Suppressor macrophage treated with lipopolysaccharide for 1 hour (primary cell): ENCODE results near the gene AHSA1.
A peak's percentile ranks its signal among the peaks of the same experiment; 100 is the strongest.

ENCODE experiments used
- DNase-seq, 3 donors: peaks; one replicate each; pipeline ENCODE4 v3.0.0-alpha.2; 2020 to 2022

The AHSA1 gene

DNA sequence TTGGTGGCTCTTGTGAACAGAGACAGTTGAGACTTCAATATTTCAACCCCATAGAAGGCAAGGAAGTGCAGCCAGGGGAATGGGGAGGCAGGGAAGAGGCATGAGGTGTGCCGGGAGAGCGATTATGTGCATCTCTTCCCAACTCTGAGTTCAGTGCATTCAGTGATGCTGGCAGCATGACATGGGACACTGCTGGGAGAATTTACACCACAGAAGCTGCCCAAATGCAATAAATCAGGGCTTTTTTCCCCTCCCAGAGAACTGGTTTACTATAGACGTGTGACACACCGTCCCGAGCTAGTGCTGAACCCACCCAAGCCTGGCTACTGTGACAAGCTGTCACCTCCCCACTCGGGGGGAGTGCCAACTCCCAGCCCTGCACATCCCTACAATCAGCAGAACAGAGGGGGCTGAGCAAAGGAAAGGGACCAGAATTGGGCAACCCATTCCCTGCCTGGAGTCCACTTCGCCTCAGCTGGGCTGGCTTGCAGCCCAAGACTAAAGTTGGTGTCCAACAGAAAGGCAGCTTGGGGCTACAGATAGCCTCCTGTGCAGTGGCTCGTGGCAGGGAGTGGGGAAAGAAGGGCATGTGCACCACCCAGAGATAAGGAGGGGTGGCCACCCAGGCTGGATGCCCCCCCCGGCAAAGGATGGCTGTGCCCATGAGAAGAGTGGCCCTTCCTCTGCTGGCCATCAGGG is 16.7 kb downstream of the AHSA1 start:
- DNase-seq = no peak

DNA sequence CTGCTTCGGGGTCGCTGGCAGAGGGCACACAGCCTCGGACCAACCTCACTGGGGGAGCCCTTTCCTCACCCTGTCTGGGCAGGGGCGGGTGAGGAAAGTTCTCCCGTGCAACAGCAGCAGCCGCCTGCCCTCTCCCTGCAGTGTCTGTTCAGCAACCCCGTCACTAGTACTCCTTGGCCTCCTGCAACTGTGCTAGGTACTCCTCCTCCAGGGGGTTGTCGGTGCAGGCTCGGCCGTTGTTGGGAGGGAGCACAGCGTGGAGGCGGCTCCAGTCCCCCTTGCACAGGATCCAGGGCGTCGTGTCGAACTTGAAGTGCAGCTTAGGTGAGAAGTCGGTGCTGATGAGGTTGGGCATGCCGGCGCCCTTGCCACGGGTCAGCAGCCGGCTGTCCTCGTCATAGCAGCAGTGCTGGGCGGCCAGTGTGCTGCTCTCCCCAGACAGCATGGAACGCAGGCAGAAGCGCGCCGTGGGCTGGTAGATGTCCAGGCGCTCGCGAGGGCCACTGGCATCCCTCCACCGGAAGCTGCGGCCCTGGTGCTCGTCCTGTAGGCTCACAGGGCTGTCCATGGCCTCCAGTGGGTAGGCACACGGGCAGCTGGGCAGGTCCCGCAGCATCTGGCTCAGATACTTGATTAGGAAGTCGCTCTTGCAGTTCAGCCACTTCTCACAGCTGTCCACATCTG is 17.7 kb downstream of the AHSA1 start:
- DNase-seq = no peak

DNA sequence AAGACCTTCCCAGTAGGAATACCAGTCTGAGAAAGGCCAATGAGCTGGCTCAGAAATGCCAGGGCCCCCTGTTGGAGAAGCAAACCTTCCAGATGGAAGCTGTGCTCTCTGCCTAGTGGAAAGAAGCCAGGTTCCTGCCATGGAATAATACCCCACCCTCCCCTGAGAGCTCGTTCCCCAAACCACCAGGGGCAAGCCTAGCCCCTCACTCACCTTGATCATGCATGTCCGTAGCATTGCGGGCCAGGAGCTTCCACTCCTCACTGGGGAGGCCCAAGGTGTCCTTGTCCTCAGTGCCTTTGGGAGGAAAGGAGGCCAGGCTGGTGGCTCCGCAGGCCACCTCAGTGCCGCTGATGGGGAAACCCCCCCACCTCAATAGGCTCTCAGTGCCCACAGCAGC is 20.1 kb downstream of the AHSA1 start:
- DNase-seq = no peak

DNA sequence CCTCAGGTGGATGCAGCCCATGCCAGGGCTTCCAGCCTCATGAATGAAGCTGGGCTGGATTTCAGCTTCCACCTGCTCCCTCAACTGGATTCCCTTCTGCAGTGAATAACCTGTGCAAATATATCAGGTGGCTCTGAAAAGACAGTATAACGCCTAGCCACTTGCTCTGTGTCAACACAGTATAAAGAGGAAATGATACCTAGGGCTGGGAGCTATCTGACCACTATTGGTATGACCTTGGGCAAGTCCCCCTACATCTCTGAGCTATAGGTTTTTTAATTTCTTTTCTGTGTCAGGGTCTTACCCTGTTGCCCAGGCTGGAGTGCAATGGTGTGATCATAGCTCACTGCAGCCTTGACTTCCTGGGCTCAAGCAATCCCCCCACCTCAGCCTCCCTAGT is 20.9 kb downstream of the AHSA1 start:
- DNase-seq = no peak

DNA sequence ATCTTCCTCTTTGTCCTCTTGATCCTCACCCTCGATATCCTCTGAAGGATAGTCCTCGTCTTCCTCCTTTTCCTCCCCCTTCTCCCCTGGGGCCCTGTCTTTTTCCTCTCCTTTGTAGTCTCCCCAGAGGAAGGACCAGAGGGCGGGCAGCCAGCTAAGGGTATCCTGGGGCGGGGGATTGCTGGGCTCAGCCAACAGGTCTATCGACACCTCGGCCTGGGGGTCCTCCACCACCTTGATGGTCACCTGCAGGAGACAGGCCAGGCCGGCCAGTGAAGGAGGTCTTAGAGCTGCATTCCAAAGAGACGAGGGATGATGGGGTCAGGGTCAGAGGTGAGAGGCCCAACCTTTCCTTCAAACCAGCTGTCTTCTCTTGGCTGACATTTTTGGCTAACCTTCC is 24.5 kb downstream of the AHSA1 start:
- DNase-seq = no peak

DNA sequence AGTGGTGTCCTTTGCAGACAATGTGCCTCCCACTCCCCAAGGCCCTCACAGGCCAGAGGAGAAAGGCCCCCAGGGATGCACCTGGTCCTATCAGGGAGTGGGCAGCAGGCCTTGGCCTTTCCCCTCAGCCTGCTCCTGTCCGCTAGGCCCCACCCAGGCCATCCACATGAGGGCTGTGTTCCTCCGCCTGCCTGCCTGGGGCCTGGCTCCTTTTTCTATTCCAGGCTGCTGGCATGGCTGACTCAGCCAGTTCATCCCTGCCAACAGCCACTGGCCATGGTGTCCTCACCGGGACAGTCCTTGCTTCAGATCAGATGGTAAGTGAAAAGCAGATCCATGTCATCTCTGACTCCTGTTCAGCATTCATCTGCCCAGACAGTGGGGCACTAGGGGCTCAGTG is 27.4 kb downstream of the AHSA1 start:
- no peak for DNase-seq

DNA sequence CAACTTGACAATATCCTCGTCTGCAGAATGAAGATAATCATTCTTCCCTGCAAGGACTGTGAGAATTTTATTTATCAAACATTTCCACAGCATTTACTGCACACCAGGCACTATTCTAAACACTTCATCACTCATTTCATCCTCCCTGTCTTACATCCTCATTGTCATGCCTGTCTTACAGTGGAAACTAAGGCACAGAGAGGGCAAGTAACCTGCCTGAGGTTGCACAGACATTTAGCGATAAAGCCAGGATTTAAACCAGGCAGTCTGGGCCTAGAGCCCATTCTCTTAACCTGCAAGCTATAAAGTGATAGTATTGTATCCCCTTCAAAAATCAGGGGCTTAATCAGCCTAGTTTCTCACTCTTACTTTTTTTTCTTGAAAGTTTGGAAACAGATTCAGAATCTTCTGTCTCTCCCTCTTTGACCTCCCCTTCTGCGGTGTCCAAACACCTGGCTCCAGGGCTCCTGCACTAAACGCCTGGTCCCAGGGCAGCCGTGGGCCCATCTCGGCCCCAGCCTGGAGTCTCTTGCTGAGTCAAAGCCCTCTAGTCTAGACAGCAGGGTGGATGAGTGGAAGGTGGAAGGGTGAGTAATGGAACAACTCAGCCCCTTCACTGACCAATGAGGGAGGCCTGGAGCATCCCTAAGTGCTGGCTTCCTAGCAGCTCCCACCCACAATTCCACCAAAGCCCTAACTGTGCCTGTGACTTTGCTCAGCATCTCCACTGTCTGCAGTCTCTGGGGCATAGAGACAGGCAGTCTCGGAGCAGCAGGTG is 28.2 kb downstream of the AHSA1 start:
- no peak for DNase-seq

DNA sequence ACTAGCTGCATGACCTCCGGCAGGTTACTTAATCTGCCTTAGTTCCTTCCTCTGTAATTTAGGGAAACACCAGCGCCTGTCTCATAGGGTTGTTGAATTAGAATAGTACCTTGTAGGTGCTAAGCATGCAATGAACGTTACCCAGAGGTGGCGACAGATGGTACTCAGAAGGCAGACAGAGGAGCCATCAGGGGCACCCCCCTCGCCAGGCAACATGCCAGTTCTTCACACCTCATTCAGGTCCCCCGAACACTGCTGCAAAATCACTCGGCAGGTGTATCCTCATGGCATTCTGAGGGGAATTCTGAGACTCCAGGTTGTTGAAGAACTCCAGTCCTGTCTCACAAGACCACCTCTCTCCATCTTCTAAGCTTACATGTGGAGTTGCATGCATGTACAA is 30.7 kb downstream of the AHSA1 start:
- DNase-seq = no peak

DNA sequence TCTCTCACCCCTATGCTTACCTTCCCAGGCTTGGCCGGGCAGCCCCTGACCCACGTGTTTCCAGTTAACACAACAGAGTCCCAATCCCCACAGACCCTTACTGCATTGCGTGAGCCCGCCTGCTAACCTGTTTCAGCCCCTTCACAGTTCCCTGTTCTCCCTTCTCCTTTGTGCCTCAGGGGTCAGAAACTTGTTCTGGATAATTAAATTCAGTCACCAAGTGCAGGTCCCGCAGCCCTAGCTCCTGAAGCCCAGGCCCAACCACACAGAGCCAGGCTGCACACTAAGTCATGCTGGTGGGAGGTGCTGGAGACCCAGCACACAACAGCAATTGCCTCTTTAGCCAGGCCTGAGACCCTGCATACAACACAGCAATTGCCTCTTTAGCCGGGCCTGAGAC is 31.1 kb downstream of the AHSA1 start:
- no peak for DNase-seq

DNA sequence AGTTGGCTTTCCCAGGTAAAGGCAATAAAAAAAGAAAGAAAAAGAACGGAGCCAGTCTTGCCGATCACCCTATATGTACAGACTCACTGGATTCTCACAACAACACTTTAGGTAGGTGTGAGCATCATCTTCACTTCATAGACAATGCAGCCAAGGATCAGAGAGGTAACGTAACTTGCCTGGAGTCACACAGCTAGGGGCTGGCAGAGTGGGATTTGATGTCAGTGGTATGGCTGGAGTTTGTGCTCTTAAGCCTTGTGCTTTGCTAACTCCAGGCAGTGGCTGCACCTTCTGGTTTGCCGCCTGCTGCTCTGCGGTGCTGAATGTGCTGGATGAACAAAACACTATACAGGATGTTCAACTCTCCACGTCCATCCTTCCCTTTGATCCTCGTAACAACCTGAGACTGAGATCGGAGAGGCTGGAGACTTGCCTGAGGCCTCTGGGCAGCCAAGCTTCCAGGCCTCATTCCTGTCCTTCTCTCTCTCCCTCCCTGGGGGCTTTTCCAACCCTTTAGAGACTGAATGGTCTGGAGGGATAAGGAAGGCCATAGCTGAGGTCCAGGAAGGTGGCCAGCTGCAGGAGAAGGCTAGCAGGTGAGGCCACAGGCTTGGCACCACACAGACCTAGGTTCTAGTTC is 32.6 kb downstream of the AHSA1 start:
- no peak for DNase-seq

DNA sequence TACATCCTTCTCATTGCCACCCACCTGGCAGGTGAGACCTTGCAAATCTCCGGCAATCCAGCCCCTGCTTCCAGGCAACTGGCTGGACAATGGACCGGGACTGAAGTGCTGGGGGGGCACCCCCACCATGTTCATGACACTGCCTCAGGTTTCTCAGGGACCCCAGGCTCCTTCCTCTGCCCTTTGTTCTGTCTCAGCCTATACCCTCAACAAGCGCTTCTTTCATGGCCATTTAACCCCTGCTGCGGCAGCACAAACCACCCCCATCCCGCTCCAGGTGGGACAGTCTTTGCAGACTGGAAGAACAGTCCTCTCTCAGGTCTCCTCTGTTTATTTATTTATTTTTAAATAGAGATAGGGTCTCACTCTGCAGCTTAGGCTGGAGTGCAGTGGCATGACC is 33.2 kb downstream of the AHSA1 start:
- DNase-seq = no peak

DNA sequence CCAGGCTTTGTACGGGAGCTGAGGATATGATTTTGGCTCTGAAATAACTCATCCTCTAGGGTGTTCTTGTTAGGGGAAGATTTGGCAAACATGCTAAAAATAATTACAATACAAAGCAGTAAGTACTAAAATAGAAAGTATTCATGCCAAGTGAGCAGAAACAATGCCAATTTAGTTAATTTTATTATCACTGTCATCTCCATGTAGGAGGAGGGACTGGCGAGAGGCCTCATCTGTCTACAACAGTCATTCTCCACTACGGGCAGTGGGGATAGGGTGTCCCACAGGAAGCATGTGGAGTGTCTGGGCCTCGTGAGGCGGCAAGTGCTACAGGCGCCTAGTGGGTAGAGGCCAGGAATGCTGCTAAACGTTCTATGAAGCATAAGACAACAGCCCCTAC is 37.4 kb downstream of the AHSA1 start:
- DNase-seq = no peak

DNA sequence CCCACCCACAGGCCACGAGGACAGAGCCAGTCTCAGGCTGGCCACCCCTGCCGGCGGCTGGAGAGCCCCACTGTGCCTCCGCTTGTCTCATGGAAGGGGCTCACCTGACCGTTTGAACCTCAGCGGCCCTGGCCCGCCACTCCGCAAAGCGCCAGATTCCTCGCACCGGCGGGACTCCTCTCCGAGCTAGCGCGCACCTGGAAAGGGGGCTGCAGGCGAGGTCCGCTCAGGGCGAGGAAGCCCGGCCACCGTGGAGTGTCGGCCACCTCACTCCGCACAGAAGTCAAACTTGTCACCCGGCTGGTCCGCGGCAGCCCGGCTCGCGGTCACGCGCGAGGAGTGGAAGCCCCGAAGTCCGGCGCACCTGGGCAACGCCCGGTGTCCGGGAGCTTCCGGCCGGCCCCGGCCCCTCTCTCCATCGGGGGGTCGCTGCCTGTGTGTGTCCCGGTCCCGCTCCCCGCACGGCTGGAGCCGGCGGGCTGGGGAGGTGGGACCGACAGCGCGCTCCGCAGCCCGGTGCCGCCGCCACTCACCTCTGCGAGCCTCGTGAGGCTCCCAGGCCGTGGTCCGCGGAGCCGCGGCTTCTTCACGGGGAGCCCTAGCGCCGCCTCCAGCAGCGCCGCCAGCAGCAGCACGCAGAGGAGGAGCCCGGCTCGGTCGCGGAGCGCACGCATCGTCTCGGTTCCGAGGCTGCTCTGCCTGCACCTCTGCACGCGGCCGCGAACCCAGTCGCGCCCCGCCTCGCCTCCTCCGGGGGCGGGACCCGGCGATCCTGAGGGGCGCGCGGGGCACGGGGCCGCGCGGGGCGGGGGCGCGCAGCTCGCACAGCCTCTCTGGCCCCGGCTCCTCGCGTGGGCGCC is 40.5 kb downstream of the AHSA1 start, which contains the start of gene ISM2:
TSS of gene ISM2 (minus strand) at position 697 of the 860 bp plus-strand sequence. CDS start at position 674, 23 bp downstream.
- peak; percentile 39 to 58 (median 45) for DNase-seq

DNA sequence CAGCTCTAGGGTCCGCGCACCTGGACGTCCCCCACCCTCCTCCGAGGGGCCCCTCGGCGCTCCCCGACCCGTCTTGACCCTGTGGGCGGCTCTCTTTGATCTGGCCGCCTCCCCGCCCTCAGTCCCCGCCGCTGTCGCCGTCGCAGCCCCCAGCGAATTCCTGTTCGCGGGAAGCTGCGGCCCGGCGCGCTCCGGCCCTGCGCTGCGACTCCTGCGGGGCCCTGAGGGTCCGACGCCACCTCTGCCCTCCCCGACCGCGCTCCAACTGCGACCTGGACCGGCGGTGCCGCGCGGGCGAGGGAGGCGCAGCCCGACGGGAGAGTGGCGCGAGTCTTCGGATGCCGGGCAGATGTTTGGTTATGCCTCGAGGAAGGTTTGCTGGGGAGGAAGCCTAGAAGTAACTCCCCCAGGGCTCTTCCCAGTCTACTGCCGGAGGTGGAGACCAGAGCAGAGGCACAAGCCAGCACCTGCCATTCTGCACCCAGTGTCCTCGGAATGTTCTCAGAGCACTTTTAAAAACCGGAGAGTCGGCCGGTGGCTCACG is 41.2 kb downstream of the AHSA1 start:
- DNase-seq = peak in 2 of 3 donors; percentile 8 to 32

DNA sequence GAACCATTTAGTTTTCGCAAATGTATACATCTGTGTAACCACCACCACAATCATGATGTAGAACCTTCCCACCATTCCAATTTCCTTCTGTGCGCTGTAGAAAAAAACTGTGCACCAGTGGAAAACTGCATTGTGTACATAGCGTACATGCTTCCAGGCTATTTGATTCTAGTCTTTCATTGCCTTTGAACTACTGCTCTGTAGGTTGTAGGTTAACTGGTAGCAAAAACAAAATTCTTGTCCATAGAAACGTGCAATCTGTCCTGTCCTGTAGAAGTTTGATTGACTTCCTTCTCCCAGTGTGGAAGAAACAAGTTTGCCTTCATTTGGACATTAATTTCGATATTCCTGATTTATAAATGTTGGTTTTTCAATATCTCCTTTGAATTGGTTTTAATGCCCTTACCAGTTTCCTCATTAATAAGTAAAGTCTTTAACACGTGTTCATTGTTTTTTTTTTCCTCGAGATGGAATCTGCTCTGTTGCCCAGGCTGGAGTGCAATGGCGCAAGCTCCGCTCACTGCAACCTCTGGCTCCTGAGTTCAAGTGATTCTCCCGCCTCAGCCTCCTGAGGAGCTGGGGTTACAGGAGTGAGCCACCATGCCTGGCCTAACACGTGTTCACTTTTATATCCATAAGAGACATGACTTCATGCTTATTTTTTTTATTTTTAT is 44.4 kb downstream of the AHSA1 start:
- DNase-seq = no peak

DNA sequence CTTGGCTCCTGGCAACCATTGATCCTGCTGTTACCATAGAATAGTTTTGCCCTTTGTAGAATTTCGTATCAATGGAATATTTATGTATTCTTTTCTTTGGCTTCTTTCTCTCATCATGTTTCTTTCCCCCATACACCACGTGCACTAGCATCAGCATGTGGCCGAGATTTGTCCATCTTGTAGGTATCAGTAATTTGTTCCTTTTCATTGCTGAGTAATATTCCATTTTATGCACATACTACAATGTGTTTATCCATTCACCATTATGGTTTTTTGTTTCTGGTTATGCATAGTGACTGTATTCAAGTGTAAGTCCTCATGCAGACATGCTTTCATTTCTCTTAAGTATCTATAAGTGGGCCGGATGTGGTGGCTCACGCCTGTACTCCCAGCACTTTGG is 45.2 kb downstream of the AHSA1 start:
- DNase-seq = no peak

DNA sequence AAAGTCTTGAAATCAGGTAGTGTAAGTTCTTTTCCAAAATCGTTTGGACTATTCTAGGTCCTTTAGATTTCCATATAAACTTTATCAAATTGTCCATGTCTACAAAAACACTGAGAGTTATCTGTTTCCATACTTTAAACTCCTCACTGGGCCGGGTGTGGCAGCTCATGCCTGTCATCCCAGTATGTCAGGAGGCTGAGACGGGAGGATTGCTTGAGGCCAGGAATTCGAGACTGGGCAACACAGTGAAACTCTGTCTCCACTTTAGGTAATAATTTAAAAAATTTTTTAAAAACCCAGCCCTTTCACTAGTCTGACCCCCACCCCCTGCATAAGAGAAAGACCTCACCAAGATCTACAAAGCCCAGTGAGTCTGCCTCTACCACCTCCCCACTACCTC is 47.1 kb downstream of the AHSA1 start:
- DNase-seq = no peak

DNA sequence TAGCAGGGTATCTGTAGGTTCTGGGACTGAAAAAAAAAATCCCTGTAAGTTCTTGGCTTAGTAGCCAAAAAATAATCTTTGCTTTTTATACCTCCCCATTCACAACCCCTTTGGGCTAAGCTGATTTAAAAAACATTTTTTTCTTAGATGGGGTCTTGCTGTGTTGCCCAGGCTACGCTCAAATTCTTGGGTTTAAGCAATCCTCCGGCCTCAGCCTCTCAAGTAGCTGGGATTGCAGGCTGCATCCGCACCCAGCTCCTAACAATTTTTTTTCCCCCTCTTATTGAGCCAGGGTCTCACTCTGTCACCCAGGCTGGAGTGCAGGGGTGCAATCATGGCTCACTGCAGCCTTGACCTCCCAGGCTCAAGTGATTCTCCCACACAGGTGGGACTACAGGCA is 49.9 kb downstream of the AHSA1 start:
- DNase-seq = no peak

DNA sequence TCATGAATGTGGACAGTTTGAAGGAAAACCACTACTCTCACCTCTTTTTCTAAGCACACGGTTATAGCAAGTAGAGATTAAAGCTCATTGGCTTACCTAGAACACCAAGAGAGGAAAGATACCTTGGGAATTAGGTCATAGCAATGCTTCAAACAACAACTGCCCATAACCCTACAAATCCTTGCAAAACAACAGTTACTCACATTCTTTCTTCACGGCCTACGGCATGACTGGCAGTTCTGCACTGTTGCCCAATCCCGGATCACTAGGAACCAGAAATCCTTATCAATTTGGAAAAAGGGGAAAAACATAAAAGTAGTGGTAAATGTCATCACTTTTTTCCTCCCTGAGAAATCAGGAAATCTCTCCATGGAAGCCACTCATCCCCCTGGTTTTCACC is 50.4 kb downstream of the AHSA1 start:
- peak in 1 of 3 donors; percentile 1 for DNase-seq

DNA sequence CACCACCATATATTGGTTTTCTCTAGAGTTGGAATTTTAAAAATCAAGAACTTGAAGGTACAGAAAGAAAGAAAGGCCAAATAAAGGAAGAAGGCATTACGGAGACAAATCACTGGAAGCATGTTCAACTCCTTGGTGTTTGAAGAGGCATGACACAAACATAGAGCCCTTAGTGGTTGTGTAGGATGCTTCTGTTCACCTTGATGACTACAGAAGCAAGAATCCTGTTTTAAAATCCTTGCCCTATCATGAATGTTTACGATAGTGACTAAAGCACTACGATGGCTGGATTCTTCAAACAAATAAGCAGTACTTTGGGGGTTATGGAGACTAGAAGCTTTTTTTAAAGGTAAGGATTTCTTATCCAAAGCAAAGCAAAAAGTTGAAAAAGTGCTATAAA is 51.0 kb downstream of the AHSA1 start:
- no peak for DNase-seq

DNA sequence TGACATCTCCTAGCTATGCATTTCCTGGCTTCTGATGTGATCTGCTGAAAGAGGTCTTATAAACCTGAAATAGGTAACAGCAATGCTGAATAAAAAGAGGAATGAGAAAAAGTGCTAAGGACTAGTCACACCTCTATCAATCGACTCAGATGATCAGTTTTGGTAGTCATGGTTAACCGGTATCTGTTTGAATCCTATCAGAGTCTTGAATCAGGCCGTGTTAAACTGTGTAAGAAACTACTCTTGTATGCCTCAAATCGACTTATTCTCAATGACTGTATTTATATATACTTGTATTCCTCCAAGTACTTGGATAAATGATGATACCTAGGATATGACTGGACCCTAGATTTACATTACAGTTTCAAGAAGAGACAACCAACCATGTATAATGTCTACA is 51.5 kb downstream of the AHSA1 start:
- DNase-seq = no peak
